WTC11 (cell line): ENCODE results near the gene PRKCG. TPM values are rescaled to one million over a fixed set of nuclear protein-coding genes. Genes with fewer than 3 reads are reported as not detected.

Source experiments
- ATAC-seq: fragments of 200-7000 bp; cut with Tn5 transposase; 2 replicates; pipeline ENCODE4 v1.10.0; 2021; ENCODE audit warnings: mild to moderate bottlenecking, moderate library complexity
- CTCF ChIA-PET: fragments of 300-600 bp; sonication (Branson Sonifier 250); formaldehyde crosslinking; loops from one replicate; lab custom pipeline; 2021; ENCODE audit warnings: antibody characterized with exemption; lab: Charles Lee
- POLR2A ChIA-PET: fragments of 350-600 bp; sonication (Branson Sonifier 250); formaldehyde crosslinking; loops from one replicate; lab custom pipeline; 2021; ENCODE audit warnings: antibody characterized with exemption; lab: Charles Lee
- DNase-seq: peaks from one replicate; pipeline ENCODE4 v3.0.0; 2021; ENCODE audit warnings: low spot score
- H3K27ac Mint-ChIP-seq: 2 replicates; pipeline ENCODE4 v1.8.0; 2021; ENCODE audit warnings: mixed read lengths
- H3K27me3 Mint-ChIP-seq: 2 replicates; pipeline ENCODE4 v1.8.0; 2021; ENCODE audit warnings: low read depth, mild to moderate bottlenecking, moderate library complexity, mixed read lengths
- H3K36me3 Mint-ChIP-seq: 2 replicates; pipeline ENCODE4 v1.8.0; 2021; ENCODE audit warnings: mixed read lengths
- H3K4me1 Mint-ChIP-seq: 2 replicates; pipeline ENCODE4 v1.8.0; 2022; ENCODE audit warnings: mixed read lengths
- H3K4me3 Mint-ChIP-seq: 2 replicates; pipeline ENCODE4 v1.8.0; 2021; ENCODE audit warnings: mild to moderate bottlenecking, moderate library complexity, mixed read lengths
- H3K9me3 Mint-ChIP-seq: 2 replicates; pipeline ENCODE4 v1.8.0; 2021; ENCODE audit warnings: mixed read lengths
- CDX4 ChIP-seq: fragments of 250-450 bp; sonication (Bioruptor Pico); IDR thresholded peaks from 2 replicates; pipeline ENCODE4 v1.9.0; 2021; ENCODE audit warnings: moderate library complexity, mild to moderate bottlenecking, inconsistent platforms, borderline replicate concordance
- CREB1 ChIP-seq: sonication (generic); formaldehyde crosslinking; IDR thresholded peaks from 2 replicates; pipeline ENCODE4 v1.8.0; 2023; ENCODE audit warnings: mild to moderate bottlenecking, missing genetic modification reagents
- CTCF ChIP-seq: fragments of 200-600 bp; IDR thresholded peaks from 2 replicates; pipeline ENCODE4 v1.8.0; 2022; ENCODE audit warnings: antibody characterized with exemption
- ERG ChIP-seq: fragments of 250-450 bp; sonication (Bioruptor Pico); IDR thresholded peaks from 2 replicates; pipeline ENCODE4 v1.8.0; 2021; ENCODE audit warnings: mild to moderate bottlenecking
- GRHL2 ChIP-seq: fragments of 250-450 bp; sonication (Bioruptor Pico); IDR thresholded peaks from 2 replicates; pipeline ENCODE4 v1.8.0; 2022; ENCODE audit warnings: mild to moderate bottlenecking, moderate library complexity; ENCODE audit not compliant: insufficient replicate concordance, severe bottlenecking
- GTF2I ChIP-seq: fragments of 250-450 bp; sonication (Bioruptor Pico); conservative IDR thresholded peaks from 2 replicates; pipeline ENCODE4 v1.4.0; 2021; ENCODE audit warnings: mild to moderate bottlenecking
- MYBL2 ChIP-seq: sonication (generic); formaldehyde crosslinking; IDR thresholded peaks from 2 replicates; pipeline ENCODE4 v1.8.1; 2023; ENCODE audit warnings: mild to moderate bottlenecking, moderate library complexity, missing genetic modification reagents
- NFATC4 ChIP-seq: fragments of 250-450 bp; sonication (Bioruptor Pico); IDR thresholded peaks from 2 replicates; pipeline ENCODE4 v1.9.0; 2021; ENCODE audit warnings: mild to moderate bottlenecking
- NR2C2 ChIP-seq: sonication (generic); formaldehyde crosslinking; IDR thresholded peaks from 2 replicates; pipeline ENCODE4 v1.8.0; 2022; ENCODE audit warnings: mild to moderate bottlenecking, missing genetic modification reagents
- NR3C1 ChIP-seq: sonication (generic); formaldehyde crosslinking; conservative IDR thresholded peaks from 2 replicates; pipeline ENCODE4 v1.8.1; 2023; ENCODE audit warnings: low read depth, mild to moderate bottlenecking, missing genetic modification reagents
- RELA ChIP-seq: sonication (generic); formaldehyde crosslinking; IDR thresholded peaks from 2 replicates; pipeline ENCODE4 v1.8.1; 2022; ENCODE audit warnings: missing genetic modification reagents, mild to moderate bottlenecking, borderline replicate concordance
- TEAD1 ChIP-seq: sonication (generic); formaldehyde crosslinking; IDR thresholded peaks from 2 replicates; pipeline ENCODE4 v1.8.0; 2022; ENCODE audit warnings: mild to moderate bottlenecking, missing genetic modification reagents
- TEAD4 ChIP-seq: sonication (generic); formaldehyde crosslinking; IDR thresholded peaks from 2 replicates; pipeline ENCODE4 v1.8.0; 2022; ENCODE audit warnings: mild to moderate bottlenecking, missing genetic modification reagents
- USF1 ChIP-seq: sonication (generic); formaldehyde crosslinking; IDR thresholded peaks from 2 replicates; pipeline ENCODE4 v1.8.0; 2022; ENCODE audit warnings: mild to moderate bottlenecking, missing genetic modification reagents
- USF2 ChIP-seq: sonication (generic); formaldehyde crosslinking; IDR thresholded peaks from 2 replicates; pipeline ENCODE4 v1.8.1; 2023; ENCODE audit warnings: mild to moderate bottlenecking, missing genetic modification reagents, moderate library complexity
- ZBTB43 ChIP-seq: sonication (generic); formaldehyde crosslinking; IDR thresholded peaks from 2 replicates; pipeline ENCODE4 v1.8.1; 2023; ENCODE audit warnings: mild to moderate bottlenecking, missing genetic modification reagents
- ZNF121 ChIP-seq: sonication (generic); formaldehyde crosslinking; IDR thresholded peaks from 2 replicates; pipeline ENCODE4 v1.8.0; 2023; ENCODE audit warnings: missing genetic modification reagents
- ZNF423 ChIP-seq: fragments of 250-450 bp; sonication (Bioruptor Pico); IDR thresholded peaks from 2 replicates; pipeline ENCODE4 v2.1.2; 2022; ENCODE audit warnings: mild to moderate bottlenecking, moderate library complexity
- ZNF425 ChIP-seq: fragments of 250-450 bp; sonication (Bioruptor Pico); conservative IDR thresholded peaks from 2 replicates; pipeline ENCODE4 v1.9.0; 2021; ENCODE audit warnings: mild to moderate bottlenecking
- ZNF532 ChIP-seq: fragments of 250-450 bp; sonication (Bioruptor Pico); IDR thresholded peaks from 2 replicates; pipeline ENCODE4 v1.9.0; 2021; ENCODE audit warnings: mild to moderate bottlenecking, borderline replicate concordance
- ZSCAN18 ChIP-seq: fragments of 250-450 bp; sonication (Bioruptor Pico); IDR thresholded peaks from 2 replicates; pipeline ENCODE4 v2.1.2; 2022; ENCODE audit warnings: mild to moderate bottlenecking, moderate library complexity
- total RNA-seq: library from RNA; stranded (reverse); gene quantifications from 3 replicates; pipeline ENCODE4 v1.2.3, GENCODE V29; 2021

PRKCG gene
- total RNA-seq, 1 experiment from 2014 or later, result 23.0 TPM

GRCh38 chr19:53877361-53877766, 4.6 kb upstream of the PRKCG start:
- no peak for TF ChIP-seq GRHL2 (CRISPR knock-in tag)
- no peak for TF ChIP-seq CREB1 (CRISPR knock-in tag)
- no peak for TF ChIP-seq ZNF423
- peak; percentile 63 for TF ChIP-seq USF2 (CRISPR knock-in tag)
- no peak for TF ChIP-seq ZNF425 (CRISPR knock-in tag)
- TF ChIP-seq ZNF121, result no peak
- TF ChIP-seq TEAD1, result no peak
- TF ChIP-seq MYBL2 (CRISPR knock-in tag), result no peak
- TF ChIP-seq NFATC4 (CRISPR knock-in tag), result no peak
- TF ChIP-seq RELA (CRISPR knock-in tag), result no peak
- TF ChIP-seq USF1 (CRISPR knock-in tag), result peak; percentile 62; the same call in 1 of the 2 replicates
- TF ChIP-seq TEAD4, result no peak
- no peak for TF ChIP-seq ZSCAN18 (CRISPR knock-in tag)
- TF ChIP-seq CDX4 (CRISPR knock-in tag), result no peak
- no peak for TF ChIP-seq NR3C1 (CRISPR knock-in tag)
- no peak for TF ChIP-seq ERG
- TF ChIP-seq GTF2I (CRISPR knock-in tag), result no peak
- no peak for TF ChIP-seq NR2C2
- Mint-ChIP-seq H3K36me3 (peaks cover 31% of the 10 kb centered on the region), H3K27ac (no peak overlapping the region), H3K9me3 (no peaks in the 10 kb centered on the region), H3K27me3 (no peaks in the 10 kb centered on the region), H3K4me1 (peaks cover 25% of the 10 kb centered on the region), H3K4me3 (no peak overlapping the region)
- ChIA-PET POLR2A (interaction anchor here (2.3 kb wide), 1 partner anchor 9 kb away, joined by 21 read pairs; the partner anchor contains the start of gene MYADM), CTCF (interaction anchor here (1.2 kb wide), 1 partner anchor 10 kb away, joined by 3 read pairs; the partner anchor contains the start of gene MYADM)
- ATAC-seq (no peak), DNase-seq (no peak)

- peaks cover 22% of the 10 kb centered on the region for H3K36me3 Mint-ChIP-seq
- no peak overlapping the region for H3K4me3 Mint-ChIP-seq
- no peaks in the 10 kb centered on the region for H3K9me3 Mint-ChIP-seq
- peak overlapping the region; percentile 81 for H3K27ac Mint-ChIP-seq
- H3K4me1 Mint-ChIP-seq, result peaks cover 28% of the 10 kb centered on the region
- TF ChIP-seq ZBTB43 (CRISPR knock-in tag) (no peak), CTCF (no peak), ZNF532 (CRISPR knock-in tag) (no peak), MYBL2 (CRISPR knock-in tag) (no peak)
- ATAC-seq (no peak), DNase-seq (no peak)
- CTCF ChIA-PET, result interaction anchor here (0.6 to 2.0 kb wide), 10 partner anchors 11 to 151 kb away, joined by 3 to 24 read pairs (median 7); partner anchors contain the start of gene MYADM
- POLR2A ChIA-PET, result interaction anchor here (0.6 to 1.6 kb wide), 6 partner anchors 11 to 102 kb away, joined by 3 to 31 read pairs (median 5); partner anchors contain the start of gene MYADM
- H3K27me3 Mint-ChIP-seq, result peaks cover 7% of the 10 kb centered on the region
Measured at GRCh38 chr19:53878776-53879139, 3.2 kb upstream of the PRKCG start.
